IMR-90 (cell line): ENCODE measurements around the gene HDAC7. TPM values are rescaled to one million over a fixed set of nuclear protein-coding genes. Genes with fewer than 3 reads are reported as not detected.
A peak's percentile ranks its signal among the peaks of the same experiment; 100 is the strongest.

Experiments used
- ATAC-seq: fragments of 200-7000 bp; cut with Tn5 transposase; 2 replicates; pipeline ENCODE4 v1.9.1; 2020; ENCODE audit warnings: low read depth, mild to moderate bottlenecking, moderate library complexity
- BruUV-seq: library from RNA; stranded (reverse); fragments of 400-500 nt; replicated peaks from 2 replicates; lab custom pipeline; 2021; lab: Mats Ljungman, UMichigan
- CTCF ChIA-PET: fragments of 300-600 bp; formaldehyde crosslinking; extraction: SDS; loops from one replicate; lab custom pipeline; 2021; ENCODE audit warnings: antibody characterized with exemption; lab: Yijun Ruan, JAX
- POLR2A ChIA-PET: fragments of 300-600 bp; sonication (Branson Sonifier 250); formaldehyde crosslinking; loops from one replicate; lab custom pipeline; 2022; ENCODE audit warnings: antibody characterized with exemption; ENCODE audit not compliant: unreplicated experiment; lab: Charles Lee
- DNase-seq: peaks from one replicate; pipeline ENCODE4 v3.0.0; 2013
- H2AFZ ChIP-seq: replicated peaks from 2 replicates; pipeline ENCODE3; 2013; ENCODE audit warnings: low read length, mild to moderate bottlenecking; ENCODE audit not compliant: poor library complexity
- H2AK5ac ChIP-seq: 2 replicates; pipeline ENCODE4 v1.6.1; 2013; ENCODE audit warnings: low read depth, low read length, inconsistent platforms
- H2AK9ac ChIP-seq: replicated peaks from 2 replicates; pipeline ENCODE3; 2013; ENCODE audit warnings: mild to moderate bottlenecking, low read depth, low read length, moderate library complexity; ENCODE audit not compliant: poor library complexity
- H2BK120ac ChIP-seq: 2 replicates; pipeline ENCODE4 v1.6.1; 2013; ENCODE audit warnings: low read depth, low read length, inconsistent platforms
- H2BK15ac ChIP-seq: 3 replicates; pipeline ENCODE4 v1.6.1; 2013; ENCODE audit warnings: low read depth, low read length, inconsistent platforms
- H2BK20ac ChIP-seq: 2 replicates; pipeline ENCODE4 v1.6.1; 2013; ENCODE audit warnings: low read depth, mild to moderate bottlenecking, inconsistent platforms, low read length, moderate library complexity
- H2BK5ac ChIP-seq: 2 replicates; pipeline ENCODE4 v1.6.1; 2013; ENCODE audit warnings: mild to moderate bottlenecking, low read depth, low read length, inconsistent platforms; ENCODE audit not compliant: poor library complexity, severe bottlenecking
- H3K14ac ChIP-seq: replicated peaks from 2 replicates; pipeline ENCODE4 v1.6.1; 2013; ENCODE audit warnings: low read depth, low read length, inconsistent platforms
- H3K18ac ChIP-seq: 2 replicates; pipeline ENCODE4 v1.6.1; 2013; ENCODE audit warnings: low read depth, low read length, control low read depth
- H3K23ac ChIP-seq: 2 replicates; pipeline ENCODE4 v1.6.1; 2013; ENCODE audit warnings: low read depth, low read length, inconsistent platforms
- H3K27ac ChIP-seq: 2 replicates; pipeline ENCODE4 v1.5.1; 2013; ENCODE audit warnings: mild to moderate bottlenecking, control low read depth, low read length; ENCODE audit not compliant: insufficient read depth
- H3K27me3 ChIP-seq: 2 replicates; pipeline ENCODE4 v1.6.1; 2013; ENCODE audit warnings: low read length; ENCODE audit not compliant: control insufficient read depth, insufficient read depth
- H3K36me3 ChIP-seq: 2 replicates; pipeline ENCODE4 v1.6.1; 2013; ENCODE audit warnings: low read length, mixed read lengths; ENCODE audit not compliant: control insufficient read depth, insufficient read depth
- H3K4ac ChIP-seq: 2 replicates; pipeline ENCODE4 v1.6.1; 2013; ENCODE audit warnings: low read depth, low read length, inconsistent platforms
- H3K4me1 ChIP-seq: 2 replicates; pipeline ENCODE4 v1.6.1; 2013; ENCODE audit warnings: low read length, mixed read lengths; ENCODE audit not compliant: control insufficient read depth, insufficient read depth
- H3K4me2 ChIP-seq: 2 replicates; pipeline ENCODE4 v1.6.1; 2013; ENCODE audit warnings: low read depth, mild to moderate bottlenecking, control low read depth, low read length, moderate library complexity
- H3K4me3 ChIP-seq: 2 replicates; pipeline ENCODE4 v1.5.1; 2013; ENCODE audit warnings: low read depth, mild to moderate bottlenecking, control low read depth, low read length, moderate library complexity; ENCODE audit not compliant: insufficient read depth
- H3K56ac ChIP-seq: 2 replicates; pipeline ENCODE4 v1.6.1; 2013; ENCODE audit warnings: low read length, inconsistent platforms; ENCODE audit not compliant: insufficient read depth; ENCODE audit errors: extremely low read depth
- H3K79me1 ChIP-seq, 2 experiments: 2 replicates each; pipeline ENCODE4 v1.6.1; 2013; ENCODE audit warnings: low read length in 2 of 2, inconsistent platforms in 1 of 2, low read depth in 1 of 2
- H3K9ac ChIP-seq: 2 replicates; pipeline ENCODE4 v1.6.1; 2013; ENCODE audit warnings: low read depth, low read length, control low read depth
- H3K9me1 ChIP-seq: 2 replicates; pipeline ENCODE4 v1.6.1; 2013; ENCODE audit warnings: low read length, inconsistent platforms; ENCODE audit not compliant: insufficient read depth
- H3K9me3 ChIP-seq: 2 replicates; pipeline ENCODE4 v1.6.1; 2013; ENCODE audit warnings: low read length; ENCODE audit not compliant: control insufficient read depth, insufficient read depth
- H4K20me1 ChIP-seq: 2 replicates; pipeline ENCODE4 v1.6.1; 2013; ENCODE audit warnings: low read length, inconsistent platforms; ENCODE audit not compliant: insufficient read depth
- H4K5ac ChIP-seq: 2 replicates; pipeline ENCODE4 v1.6.1; 2013; ENCODE audit warnings: mild to moderate bottlenecking, low read depth, low read length, control low read depth
- H4K8ac ChIP-seq, 2 experiments: 2 replicates each; pipeline ENCODE4 v1.6.1; 2013; ENCODE audit warnings: low read depth in 2 of 2, low read length in 2 of 2, control low read depth in 1 of 2, inconsistent platforms in 1 of 2
- H4K91ac ChIP-seq: 2 replicates; pipeline ENCODE4 v1.6.1; 2013; ENCODE audit warnings: low read depth, low read length, inconsistent platforms; ENCODE audit not compliant: insufficient read depth
- BHLHE40 ChIP-seq: fragments of 150-350 bp; IDR thresholded peaks from 2 replicates; pipeline ENCODE4 v1.6.1; 2016; ENCODE audit warnings: mild to moderate bottlenecking, low read depth, low read length
- CHD1 ChIP-seq: IDR thresholded peaks from 2 replicates; pipeline ENCODE4 v1.6.1; 2012; ENCODE audit warnings: low read depth, low read length, improper control_type of control experiment
- CTCF ChIP-seq: conservative IDR thresholded peaks from 2 replicates; pipeline ENCODE4 v1.5.1; 2012; ENCODE audit warnings: mild to moderate bottlenecking, low read depth, low read length, improper control_type of control experiment
- ELK1 ChIP-seq: fragments of 150-350 bp; IDR thresholded peaks from 2 replicates; pipeline ENCODE4 v1.6.1; 2016; ENCODE audit warnings: low read depth, mild to moderate bottlenecking, low read length, moderate library complexity, borderline replicate concordance
- FOS ChIP-seq: fragments of 150-350 bp; IDR thresholded peaks from 2 replicates; pipeline ENCODE4 v1.6.1; 2016; ENCODE audit warnings: low read depth, low read length
- MAFK ChIP-seq: IDR thresholded peaks from 2 replicates; pipeline ENCODE4 v1.6.1; 2012; ENCODE audit warnings: low read depth, low read length, improper control_type of control experiment
- MAZ ChIP-seq: IDR thresholded peaks from 2 replicates; pipeline ENCODE4 v1.6.1; 2012; ENCODE audit warnings: low read depth, mild to moderate bottlenecking, low read length, improper control_type of control experiment, moderate library complexity, borderline replicate concordance
- MXI1 ChIP-seq: IDR thresholded peaks from 2 replicates; pipeline ENCODE4 v1.6.1; 2012; ENCODE audit warnings: low read depth, mild to moderate bottlenecking, low read length, moderate library complexity, borderline replicate concordance
- NFE2L2 ChIP-seq: fragments of 150-350 bp; IDR thresholded peaks from 2 replicates; pipeline ENCODE4 v1.6.1; 2016; ENCODE audit warnings: low read depth, mild to moderate bottlenecking, low read length
- POLR2A ChIP-seq: IDR thresholded peaks from 2 replicates; pipeline ENCODE4 v1.6.1; 2012; ENCODE audit warnings: mild to moderate bottlenecking, low read depth, low read length
- RAD21 ChIP-seq: IDR thresholded peaks from 2 replicates; pipeline ENCODE4 v1.6.1; 2012; ENCODE audit warnings: low read length, improper control_type of control experiment
- RCOR1 ChIP-seq: IDR thresholded peaks from 2 replicates; pipeline ENCODE4 v1.6.1; 2012; ENCODE audit warnings: mild to moderate bottlenecking, low read length, improper control_type of control experiment; ENCODE audit not compliant: insufficient replicate concordance
- RFX5 ChIP-seq: IDR thresholded peaks from 2 replicates; pipeline ENCODE4 v1.8.0; 2012; ENCODE audit warnings: low read depth, mild to moderate bottlenecking, low read length, moderate library complexity
- SMC3 ChIP-seq: fragments of 150-350 bp; IDR thresholded peaks from 2 replicates; pipeline ENCODE4 v1.6.1; 2016; ENCODE audit warnings: low read depth, mild to moderate bottlenecking, antibody characterized with exemption, low read length, moderate library complexity
- USF2 ChIP-seq: fragments of 150-350 bp; IDR thresholded peaks from 2 replicates; pipeline ENCODE4 v1.6.1; 2017; ENCODE audit warnings: mild to moderate bottlenecking, antibody characterized with exemption, low read length, low read depth
- WGBS, 2 experiments: methylation state at CpG; one replicate each; pipeline versions ENCODE4 v1.1.5 to v1.1.7; 2013; ENCODE audit warnings: missing lambda C conversion rate in 2 of 2; ENCODE audit not compliant: insufficient read length in 1 of 2; ENCODE audit errors: extremely low coverage in 2 of 2; 5-methylcytosine and 5-hydroxymethylcytosine counted together
- dilution Hi-C: fragments of 300-500 bp; cut with HindIII; formaldehyde crosslinking; loops from one replicate; pipeline ENCODE4 v1.14.3; 2018; ENCODE audit warnings: low sequenced_read_pairs; ENCODE audit not compliant: unreplicated experiment
- in situ Hi-C: fragments of 300-500 bp; cut with MboI; formaldehyde crosslinking; loops from 3 replicates; pipeline ENCODE4 v1.14.3; 2019; ENCODE audit warnings: low sequenced_read_pairs, inconsistent platforms, mixed read lengths
- intact Hi-C: fragments of 100-400 bp; cut with micrococcal nuclease; formaldehyde crosslinking; loops from 2 replicates; pipeline ENCODE4 v1.10.0; 2022
- polyA plus RNA-seq, 3 experiments: library from polyadenylated mRNA; depleted of rRNA; stranded (reverse); fragments of >200 nt; gene quantifications; 2 replicates each; pipeline ENCODE4 v1.2.3, GENCODE V29; 2012; ENCODE audit warnings: low replicate concordance in 1 of 3
- total RNA-seq: library from RNA; depleted of rRNA; stranded (reverse); fragments of >200 nt; gene quantifications from 2 replicates; pipeline ENCODE4 v1.2.3, GENCODE V29; 2012

Gene HDAC7
- total and polyA plus RNA-seq, 2 of the 4 experiments (the other 2 are of a cell fraction) = 10.4 to 64.7 TPM

- H4K8ac ChIP-seq = no peak overlapping the region
- no peak overlapping the region for H2BK120ac ChIP-seq
- no peaks in the 10 kb centered on the region for H3K27me3 ChIP-seq
- no peak overlapping the region; the same call in 1 of the 2 replicates for H4K5ac ChIP-seq
- no peaks in the 10 kb centered on the region for H4K20me1 ChIP-seq
- no peak overlapping the region for H3K9ac ChIP-seq
- H3K79me1 ChIP-seq = no peaks in the 10 kb centered on the region
- no peak overlapping the region; the same call in 2 of the 3 replicates for H2BK15ac ChIP-seq
- H2BK5ac ChIP-seq = no peak overlapping the region
- no peak overlapping the region for H3K4me3 ChIP-seq
- CTCF ChIA-PET = no interaction called here
- H3K4ac ChIP-seq = no peak overlapping the region
- no peak overlapping the region for H3K27ac ChIP-seq
- H2AFZ ChIP-seq = peak overlapping the region; percentile 26
- no peak overlapping the region for H2AK9ac ChIP-seq
- in situ Hi-C loops = no loop called here
- DNase-seq (no peak), ATAC-seq (no peak)
- intact Hi-C loops = no loop called here
- POLR2A ChIA-PET = no interaction called here
- H3K23ac ChIP-seq = no peak overlapping the region
- no peak overlapping the region for H3K56ac ChIP-seq
- peaks cover 19% of the 10 kb centered on the region for H3K4me1 ChIP-seq
- 96% methylated on average over 3 of the region's 12 CpGs; no CpG with 5 or more reads in 1 of the 2 experiments for WGBS, 2 experiments
- BruUV-seq = no TSS peak
- no peak overlapping the region for H4K91ac ChIP-seq
- H2AK5ac ChIP-seq = peak overlapping the region; percentile 43; the same call in 1 of the 2 replicates
- dilution Hi-C loops = no loop called here
- no peak overlapping the region for H3K4me2 ChIP-seq
- no peaks in the 10 kb centered on the region for H3K9me3 ChIP-seq
- H2BK20ac ChIP-seq = no peak overlapping the region
- H3K36me3 ChIP-seq = no peaks in the 10 kb centered on the region
- no peak overlapping the region for H3K14ac ChIP-seq
- 0 out of 2 replicates have a peak, but pooled peaks cover 5% of the 10 kb centered on the region for H3K9me1 ChIP-seq
- H3K18ac ChIP-seq = no peak overlapping the region; the same call in 1 of the 2 replicates
- no peak for TF ChIP-seq CHD1
- TF ChIP-seq USF2 = no peak
- no peak for TF ChIP-seq NFE2L2
- TF ChIP-seq MAFK = no peak
- no peak for TF ChIP-seq POLR2A
- TF ChIP-seq BHLHE40 = no peak
- no peak for TF ChIP-seq FOS
- TF ChIP-seq MXI1 = no peak
- TF ChIP-seq CTCF = no peak
- no peak for TF ChIP-seq MAZ
- no peak for TF ChIP-seq RFX5
- no peak for TF ChIP-seq RAD21
- no peak for TF ChIP-seq ELK1
- no peak for TF ChIP-seq SMC3
- TF ChIP-seq RCOR1 = no peak
Observed at GRCh38 chr12:47734725-47735480, 84.8 kb downstream of the HDAC7 start.
